ENCODE measurements around the gene EEF1A2.

Gene EEF1A2

GRCh38 chr20:63494084-63494419, 4.8 kb downstream of the EEF1A2 start:
- Mint-ChIP-seq H3K27ac (no peak overlapping the region), H3K9me3 (no peaks in the 10 kb centered on the region), H3K4me1 (no peaks in the 10 kb centered on the region), H3K4me3 (no peak overlapping the region), H3K27me3 (ENCODE audit: low read depth) (peaks cover 67% of the 10 kb centered on the region), H3K36me3 (ENCODE audit: low read depth) (peaks cover 3% of the 10 kb centered on the region)
- no peak for TF ChIP-seq CTCF (IDR thresholded peaks at IDR 0.05; ENCODE audit: unreplicated experiment in 3 of 3)

GRCh38 chr20:63493563-63494020, 5.3 kb downstream of the EEF1A2 start:
- Mint-ChIP-seq H3K27ac (no peak overlapping the region), H3K36me3 (ENCODE audit: low read depth) (peaks cover 3% of the 10 kb centered on the region), H3K4me1 (no peaks in the 10 kb centered on the region), H3K27me3 (ENCODE audit: low read depth) (peaks cover 71% of the 10 kb centered on the region), H3K4me3 (no peak overlapping the region), H3K9me3 (no peaks in the 10 kb centered on the region)
- TF ChIP-seq CTCF (IDR thresholded peaks at IDR 0.05; ENCODE audit: unreplicated experiment in 3 of 3) = no peak

DNA sequence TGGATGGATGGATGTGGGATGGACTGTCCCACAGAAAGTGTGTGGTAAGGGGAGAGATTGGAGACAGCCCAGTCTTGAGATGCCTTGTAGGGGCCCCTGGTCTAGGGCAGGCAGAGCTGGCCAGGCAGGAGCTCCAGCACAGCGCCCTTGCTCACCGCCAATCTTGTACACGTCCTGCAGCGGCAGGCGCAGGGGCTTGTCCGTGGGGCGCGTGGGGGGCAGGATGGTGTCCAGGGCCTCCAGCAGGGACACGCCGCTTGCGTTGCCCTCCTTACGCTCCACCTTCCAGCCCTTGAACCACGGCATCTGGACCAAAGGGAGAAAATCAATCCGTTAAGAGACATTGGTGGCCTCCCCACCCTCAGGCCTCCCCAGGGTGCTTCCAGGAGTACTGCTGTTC, 5.9 kb downstream of the EEF1A2 start:
- H3K9me3 Mint-ChIP-seq = no peaks in the 10 kb centered on the region
- no peak overlapping the region for H3K4me3 Mint-ChIP-seq
- no peak overlapping the region for H3K27ac Mint-ChIP-seq
- H3K36me3 Mint-ChIP-seq (ENCODE audit: low read depth) = peaks cover 3% of the 10 kb centered on the region
- H3K4me1 Mint-ChIP-seq = no peaks in the 10 kb centered on the region
- TF ChIP-seq CTCF (IDR thresholded peaks at IDR 0.05; ENCODE audit: unreplicated experiment in 3 of 3) = no peak
- H3K27me3 Mint-ChIP-seq (ENCODE audit: low read depth) = peaks cover 67% of the 10 kb centered on the region

- Mint-ChIP-seq H3K9me3 (no peaks in the 10 kb centered on the region), H3K4me1 (no peaks in the 10 kb centered on the region), H3K36me3 (ENCODE audit: low read depth) (peaks cover 3% of the 10 kb centered on the region), H3K27ac (no peak overlapping the region), H3K4me3 (no peak overlapping the region), H3K27me3 (ENCODE audit: low read depth) (peaks cover 63% of the 10 kb centered on the region)
- TF ChIP-seq CTCF (IDR thresholded peaks at IDR 0.05; ENCODE audit: unreplicated experiment in 3 of 3) = no peak
Measured at GRCh38 chr20:63492518-63492917, 6.4 kb downstream of the EEF1A2 start.

GRCh38 chr20:63491635-63492230, 7.2 kb downstream of the EEF1A2 start:
- H3K4me3 Mint-ChIP-seq = peak overlapping the region in 1 of 3 experiments; percentile 27

More at GRCh38 chr20:63491635-63492230, 7.2 kb downstream of the EEF1A2 start:
- H3K27me3 Mint-ChIP-seq (ENCODE audit: low read depth) = peaks cover 60% of the 10 kb centered on the region
- H3K9me3 Mint-ChIP-seq = no peaks in the 10 kb centered on the region
- H3K27ac Mint-ChIP-seq = no peak overlapping the region
- TF ChIP-seq CTCF (IDR thresholded peaks at IDR 0.05; ENCODE audit: unreplicated experiment in 3 of 3) = no peak
- peaks cover 3% of the 10 kb centered on the region for H3K36me3 Mint-ChIP-seq (ENCODE audit: low read depth)
- no peaks in the 10 kb centered on the region for H3K4me1 Mint-ChIP-seq
